ENCODE measurements around the gene ZNF385C. TPM values are rescaled to one million over a fixed set of nuclear protein-coding genes. Genes with fewer than 3 reads are reported as not detected.

The ZNF385C gene
- total RNA-seq, 2 donors from 2014 or later: 1.3 TPM; not detected in 1

- intact Hi-C loops (cut with DNase I): no loop called here
- no peak for TF ChIP-seq CTCF (IDR thresholded peaks at IDR 0.05)
- no peak for TF ChIP-seq POLR2A (IDR thresholded peaks at IDR 0.05)
- peaks cover 12 to 52% of the 10 kb centered on the region in 2 donors for H3K36me3 ChIP-seq (replicated peaks in 1 of 2; ENCODE audit: insufficient read depth in 1 of 2, low read depth in 2 of 2)
Measured at GRCh38 chr17:41984454-41984853, 113.8 kb downstream of the ZNF385C start.

GRCh38 chr17:41982026-41982760 lies 116.1 kb downstream of the ZNF385C start:
- H3K4me3 ChIP-seq: no peak overlapping the region
- intact Hi-C loops (cut with DNase I): no loop called here
- H3K36me3 ChIP-seq (replicated peaks in 1 of 2; ENCODE audit: insufficient read depth in 1 of 2, low read depth in 2 of 2): peaks cover 5 to 33% of the 10 kb centered on the region in 2 donors
- DNase-seq (no peak), ATAC-seq (peak; percentile 21)
- 82 to 89% methylated on average over 14 of the region's 14 CpGs for WGBS, 2 donors
- no peaks in the 10 kb centered on the region for H3K27me3 ChIP-seq
- peaks cover 10% of the 10 kb centered on the region for H3K4me1 ChIP-seq
- TF ChIP-seq POLR2A (IDR thresholded peaks at IDR 0.05): no peak
- peak overlapping the region in 2 of 4 donors; percentile 30 to 32 for H3K27ac ChIP-seq
- no peaks in the 10 kb centered on the region for H3K9me3 ChIP-seq

More at GRCh38 chr17:41984454-41984853, 113.8 kb downstream of the ZNF385C start:
- ATAC-seq: no peak
- no peak for DNase-seq
- Histone ChIP-seq H3K9me3 (no peaks in the 10 kb centered on the region), H3K4me1 (no peaks in the 10 kb centered on the region), H3K27me3 (no peaks in the 10 kb centered on the region), H3K4me3 (no peak overlapping the region), H3K27ac (no peak overlapping the region)
- 94 to 96% methylated on average over 8 of the region's 8 CpGs for WGBS, 2 donors

GRCh38 chr17:41977991-41978390 lies 120.3 kb downstream of the ZNF385C start:
- ATAC-seq: no peak
- Histone ChIP-seq H3K36me3 (replicated peaks in 1 of 2; ENCODE audit: insufficient read depth in 1 of 2, low read depth in 2 of 2) (peaks cover 5 to 37% of the 10 kb centered on the region in 2 donors), H3K27me3 (no peaks in the 10 kb centered on the region), H3K27ac (no peak overlapping the region), H3K9me3 (no peaks in the 10 kb centered on the region), H3K4me3 (no peak overlapping the region), H3K4me1 (peaks cover 25% of the 10 kb centered on the region)
- DNase-seq: peak in 2 of 4 donors; percentile 54 to 60
- intact Hi-C loops (cut with DNase I): no loop called here
- 35 to 45% methylated on average over 4 of the region's 4 CpGs for WGBS, 2 donors
- TF ChIP-seq POLR2A (IDR thresholded peaks at IDR 0.05) (no peak), CTCF (IDR thresholded peaks at IDR 0.05) (no peak)

GRCh38 chr17:41976142-41976768 lies 122.0 kb downstream of the ZNF385C start:
- no peaks in the 10 kb centered on the region for H3K9me3 ChIP-seq
- no peak for TF ChIP-seq POLR2A (IDR thresholded peaks at IDR 0.05)
- TF ChIP-seq CTCF (IDR thresholded peaks at IDR 0.05): no peak
- H3K36me3 ChIP-seq (replicated peaks in 1 of 2; ENCODE audit: insufficient read depth in 1 of 2, low read depth in 2 of 2): peaks cover 0 to 27% of the 10 kb centered on the region in 2 donors
- H3K4me3 ChIP-seq: no peak overlapping the region
- WGBS, 2 donors: 74 to 76% methylated on average over 8 to 11 of the region's 11 CpGs
- H3K4me1 ChIP-seq: peaks cover 41% of the 10 kb centered on the region
- intact Hi-C loops (cut with DNase I): no loop called here
- DNase-seq: no peak
- no peak for ATAC-seq
- peak overlapping the region in 1 of 4 donors; percentile 6 for H3K27ac ChIP-seq
- no peaks in the 10 kb centered on the region for H3K27me3 ChIP-seq

Other genes with a start within 250 kb of the ZNF385C start
- 10 to 100 TPM; 15.2 to 16.3 TPM for gene KLHL11, start 233.1 kb downstream of the ZNF385C start, total RNA-seq
- gene ACLY, start 179.5 kb downstream of the ZNF385C start, total RNA-seq: 10 to 100 TPM; 39.2 to 59.0 TPM
- gene ODAD4, start 167.9 kb downstream of the ZNF385C start, total RNA-seq: under 1 TPM; 0.26 to 0.66 TPM
- gene CNP, start 131.7 kb downstream of the ZNF385C start, total RNA-seq: 10 to 100 TPM; 36.3 to 70.2 TPM
- 10 to 100 TPM; 32.4 to 43.5 TPM for gene DNAJC7, start 81.0 kb downstream of the ZNF385C start, total RNA-seq
- 10 to 100 TPM; 17.1 to 19.2 TPM for gene NKIRAS2, start 78.4 kb downstream of the ZNF385C start, total RNA-seq
- gene C17orf113, start 47.9 kb downstream of the ZNF385C start, total RNA-seq: 1 to 10 TPM; 1.6 to 4.4 TPM
- gene DHX58, start 14.2 kb upstream of the ZNF385C start, total RNA-seq: 10 to 100 TPM in 1 of 2 donors, 1 to 10 TPM in 1; 5.7 to 19.1 TPM
- gene KAT2A, start 22.9 kb upstream of the ZNF385C start, total RNA-seq: 10 to 100 TPM; 50.6 to 58.7 TPM
- 1 to 10 TPM in 1 of 2 donors, not detected in 1; 1.8 TPM for gene HSPB9, start 24.3 kb upstream of the ZNF385C start, total RNA-seq
- gene RAB5C, start 56.5 kb upstream of the ZNF385C start, total RNA-seq: 10 to 100 TPM; 21.1 to 37.1 TPM
- gene KCNH4, start 82.7 kb upstream of the ZNF385C start, total RNA-seq: not detected
- gene HCRT, start 87.0 kb upstream of the ZNF385C start, total RNA-seq: not detected
- gene GHDC, start 96.0 kb upstream of the ZNF385C start, total RNA-seq: 10 to 100 TPM; 35.8 to 42.2 TPM
- gene STAT5B, start 177.9 kb upstream of the ZNF385C start, total RNA-seq: 10 to 100 TPM; 35.3 TPM
- gene STAT5A, start 190.0 kb upstream of the ZNF385C start, total RNA-seq: 10 to 100 TPM; 25.2 to 52.1 TPM

Measured in body of pancreas (tissue), 4 donors.